IPS-15b (cell line): Measurements from ENCODE around the gene CBR1.
"Not testable (repeated sequence)": the region's sequence is repeated elsewhere in the genome, so short reads cannot be mapped to it uniquely, and the experiment has no call there.

ENCODE experiments used
- H3K27me3 ChIP-seq: one replicate; pipeline ENCODE4 v1.6.1; 2013; ENCODE audit warnings: low read length; ENCODE audit not compliant: control insufficient read depth, insufficient read depth
- H3K36me3 ChIP-seq: one replicate; pipeline ENCODE4 v1.6.1; 2013; ENCODE audit warnings: low read length; ENCODE audit not compliant: control insufficient read depth, insufficient read depth
- H3K4me1 ChIP-seq: one replicate; pipeline ENCODE4 v1.6.1; 2013; ENCODE audit warnings: mild to moderate bottlenecking, low read length; ENCODE audit not compliant: control insufficient read depth, insufficient read depth
- H3K4me3 ChIP-seq: one replicate; pipeline ENCODE4 v1.5.1; 2013; ENCODE audit warnings: low read depth, low read length
- H3K9ac ChIP-seq: one replicate; pipeline ENCODE4 v1.6.1; 2013; ENCODE audit warnings: low read depth, mild to moderate bottlenecking, low read length
- H3K9me3 ChIP-seq: one replicate; pipeline ENCODE4 v1.6.1; 2013; ENCODE audit warnings: mild to moderate bottlenecking, low read length; ENCODE audit not compliant: control insufficient read depth, insufficient read depth

CBR1 gene

DNA sequence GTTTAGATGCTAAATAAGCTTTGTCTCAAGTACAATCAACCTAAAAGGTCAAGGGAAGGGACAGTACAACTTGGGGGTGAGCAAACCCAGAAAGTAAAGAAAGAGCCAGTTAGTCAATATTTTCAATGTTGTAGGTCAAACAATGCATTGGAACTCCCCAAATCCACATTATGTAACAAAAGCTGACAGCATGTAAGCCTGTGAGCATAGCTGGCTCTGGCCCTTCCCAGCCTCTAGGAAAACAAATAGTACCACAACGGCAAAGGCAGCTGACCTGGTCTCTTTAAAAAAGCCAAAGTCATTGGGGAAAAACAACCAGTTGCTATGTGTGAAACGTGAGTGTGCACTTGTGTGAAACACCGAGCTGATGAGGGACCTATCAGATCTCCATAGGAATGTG lies 3.4 kb downstream of the CBR1 start:
- H3K36me3 ChIP-seq = peaks cover 9% of the 10 kb centered on the region
- H3K9ac ChIP-seq = no peak overlapping the region
- H3K27me3 ChIP-seq = no peaks in the 10 kb centered on the region
- H3K4me1 ChIP-seq = peaks cover 19% of the 10 kb centered on the region
- H3K9me3 ChIP-seq = peaks cover 9% of the 10 kb centered on the region
- H3K4me3 ChIP-seq = no peak overlapping the region

GRCh38 chr21:36073911-36074310 lies 4.1 kb downstream of the CBR1 start:
- not testable (repeated sequence) for H3K27me3 ChIP-seq

DNA sequence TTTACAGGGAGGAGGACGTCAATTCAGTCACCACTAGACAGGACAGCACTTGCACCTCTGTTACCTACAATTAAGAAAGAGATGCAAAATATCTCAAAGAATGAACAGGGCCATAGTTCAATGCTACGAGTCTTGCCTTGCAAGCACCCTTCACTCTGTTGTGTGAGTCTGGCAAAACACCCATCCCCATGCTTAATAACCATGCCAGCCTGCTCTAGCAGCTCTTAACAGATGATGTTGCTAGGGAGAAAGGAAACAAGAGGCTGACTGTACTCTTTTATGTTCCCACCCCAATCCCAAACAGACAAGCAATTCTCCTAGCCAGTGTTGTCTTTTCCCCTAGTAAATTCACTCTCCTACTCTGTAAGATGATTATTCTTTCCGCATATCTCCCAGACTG lies 5.3 kb downstream of the CBR1 start:
- Histone ChIP-seq H3K9me3 (no peaks in the 10 kb centered on the region), H3K4me3 (no peak overlapping the region), H3K4me1 (peaks cover 19% of the 10 kb centered on the region), H3K9ac (no peak overlapping the region), H3K27me3 (no peaks in the 10 kb centered on the region), H3K36me3 (peaks cover 9% of the 10 kb centered on the region)

More at GRCh38 chr21:36073911-36074310, 4.1 kb downstream of the CBR1 start:
- peaks cover 19% of the 10 kb centered on the region for H3K4me1 ChIP-seq
- not testable (repeated sequence) for H3K4me3 ChIP-seq, H3K9ac ChIP-seq, H3K36me3 ChIP-seq, H3K9me3 ChIP-seq

GRCh38 chr21:36075953-36076352 lies 6.1 kb downstream of the CBR1 start:
- no peaks in the 10 kb centered on the region for H3K9me3 ChIP-seq
- H3K36me3 ChIP-seq = peaks cover 9% of the 10 kb centered on the region
- no peak overlapping the region for H3K4me3 ChIP-seq
- no peaks in the 10 kb centered on the region for H3K27me3 ChIP-seq
- peaks cover 16% of the 10 kb centered on the region for H3K4me1 ChIP-seq
- H3K9ac ChIP-seq = no peak overlapping the region

GRCh38 chr21:36076878-36077655 lies 7.2 kb downstream of the CBR1 start:
- Histone ChIP-seq H3K9me3 (no peaks in the 10 kb centered on the region), H3K4me3 (no peak overlapping the region), H3K36me3 (peaks cover 9% of the 10 kb centered on the region), H3K27me3 (no peaks in the 10 kb centered on the region), H3K9ac (no peak overlapping the region), H3K4me1 (peaks cover 12% of the 10 kb centered on the region)

DNA sequence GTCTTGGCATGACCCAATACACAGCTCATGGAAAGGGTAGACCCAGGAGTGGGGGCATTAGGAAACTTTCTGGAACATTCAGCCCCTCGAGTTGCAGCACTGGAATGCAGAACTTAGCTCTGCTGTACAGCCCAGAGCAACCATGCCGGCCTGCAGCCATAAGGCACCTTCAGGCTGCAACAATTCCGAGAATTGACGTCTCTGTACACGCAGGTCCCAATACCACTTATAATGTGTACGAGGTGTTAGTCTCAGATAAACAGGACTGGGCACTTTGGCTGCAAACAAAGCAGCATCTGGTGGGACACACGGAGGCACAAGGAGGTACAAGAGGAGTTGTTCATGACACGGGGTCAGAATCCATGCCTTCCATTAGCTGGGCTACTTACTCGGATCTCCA lies 7.9 kb downstream of the CBR1 start:
- H3K27me3 ChIP-seq = no peaks in the 10 kb centered on the region
- no peak overlapping the region for H3K9ac ChIP-seq
- H3K9me3 ChIP-seq = no peaks in the 10 kb centered on the region
- H3K36me3 ChIP-seq = peaks cover 2% of the 10 kb centered on the region
- H3K4me3 ChIP-seq = no peak overlapping the region
- peaks cover 9% of the 10 kb centered on the region for H3K4me1 ChIP-seq

GRCh38 chr21:36079010-36079649 lies 9.3 kb downstream of the CBR1 start:
- H3K36me3 ChIP-seq = no peaks in the 10 kb centered on the region
- H3K4me3 ChIP-seq = no peak overlapping the region
- peaks cover 9% of the 10 kb centered on the region for H3K4me1 ChIP-seq
- H3K9ac ChIP-seq = no peak overlapping the region
- no peaks in the 10 kb centered on the region for H3K27me3 ChIP-seq
- no peaks in the 10 kb centered on the region for H3K9me3 ChIP-seq

DNA sequence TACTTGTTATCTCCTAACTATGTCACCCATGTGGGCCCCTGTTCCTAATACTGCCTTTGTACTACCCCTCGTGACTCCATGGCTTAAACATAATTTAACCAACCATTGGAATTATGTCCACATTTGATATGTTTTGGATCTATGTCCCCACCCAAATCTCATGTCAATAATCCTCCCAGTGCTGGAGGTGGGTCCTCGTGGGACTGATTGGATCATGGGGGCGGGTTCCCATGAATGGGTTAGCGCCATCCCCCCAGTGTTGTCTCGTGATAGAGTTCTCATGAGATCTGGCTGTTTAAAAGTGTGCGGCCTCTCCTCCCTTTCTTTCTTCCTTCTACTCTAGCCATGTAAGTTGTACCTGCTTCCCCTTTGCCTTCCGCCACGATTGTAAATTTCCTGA lies 9.8 kb downstream of the CBR1 start:
- H3K9me3 ChIP-seq = no peaks in the 10 kb centered on the region
- no peaks in the 10 kb centered on the region for H3K27me3 ChIP-seq
- H3K4me1 ChIP-seq = peaks cover 7% of the 10 kb centered on the region
- H3K4me3 ChIP-seq = no peak overlapping the region
- no peaks in the 10 kb centered on the region for H3K36me3 ChIP-seq
- no peak overlapping the region for H3K9ac ChIP-seq

DNA sequence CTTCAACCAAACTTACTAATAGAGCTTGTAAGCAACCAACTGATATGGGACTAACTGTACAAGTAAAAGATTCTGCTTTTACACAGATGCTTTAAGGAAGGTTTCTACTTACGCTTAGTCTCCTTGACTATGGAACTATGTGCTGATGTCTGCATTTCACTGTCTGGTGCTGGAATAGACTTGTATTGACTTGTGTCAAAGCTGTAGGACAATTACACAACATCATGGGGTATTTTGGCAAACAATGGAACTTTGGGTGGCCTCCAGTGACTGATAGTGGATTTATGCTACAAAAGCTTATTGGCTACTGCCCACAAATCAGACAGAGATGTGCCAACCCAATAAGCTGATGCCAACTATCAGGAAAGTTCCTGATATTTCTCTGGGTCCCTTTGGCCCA lies 10.6 kb downstream of the CBR1 start:
- no peaks in the 10 kb centered on the region for H3K36me3 ChIP-seq
- no peaks in the 10 kb centered on the region for H3K9me3 ChIP-seq
- H3K9ac ChIP-seq = no peak overlapping the region

DNA sequence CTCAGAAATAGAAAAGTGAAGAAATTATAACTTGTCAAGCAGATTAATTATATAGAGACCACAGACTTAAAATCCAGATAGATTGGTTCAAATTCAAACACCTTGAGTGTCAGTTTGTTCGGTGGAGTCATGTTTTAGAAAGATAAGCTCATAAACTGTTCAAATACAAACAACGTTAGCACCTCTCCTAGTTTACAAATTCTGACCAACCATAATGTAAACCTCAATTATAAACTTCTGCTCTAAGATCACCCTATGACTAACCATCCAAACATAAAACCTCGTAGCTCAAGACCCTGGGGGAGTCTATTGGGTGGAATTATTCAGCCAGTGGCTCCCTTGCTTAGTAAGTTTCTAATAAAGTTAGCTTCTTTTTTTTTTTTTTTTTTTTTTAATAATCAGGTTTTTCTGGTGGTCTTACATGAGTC lies 12.4 kb downstream of the CBR1 start:
- H3K4me3 ChIP-seq = no peak overlapping the region
- H3K4me1 ChIP-seq = no peaks in the 10 kb centered on the region
- H3K9ac ChIP-seq = no peak overlapping the region
- H3K27me3 ChIP-seq = no peaks in the 10 kb centered on the region
- no peaks in the 10 kb centered on the region for H3K36me3 ChIP-seq
- H3K9me3 ChIP-seq = no peaks in the 10 kb centered on the region

More for the DNA sequence above, 10.6 kb downstream of the CBR1 start:
- Histone ChIP-seq H3K27me3 (no peaks in the 10 kb centered on the region), H3K4me3 (no peak overlapping the region), H3K4me1 (peaks cover under 1% of the 10 kb centered on the region)

GRCh38 chr21:36087362-36088138 lies 17.7 kb downstream of the CBR1 start:
- Histone ChIP-seq H3K9ac (no peak overlapping the region), H3K27me3 (no peaks in the 10 kb centered on the region), H3K4me3 (no peak overlapping the region)

More at GRCh38 chr21:36087362-36088138, 17.7 kb downstream of the CBR1 start:
- Histone ChIP-seq H3K4me1 (peaks cover 5% of the 10 kb centered on the region), H3K36me3 (no peaks in the 10 kb centered on the region), H3K9me3 (peaks cover under 1% of the 10 kb centered on the region)
